ENCODE measurements around the gene ALOX5. TPM values are rescaled to one million over a fixed set of nuclear protein-coding genes. Genes with fewer than 3 reads are reported as not detected.

The ALOX5 gene
- total and polyA plus RNA-seq, 2 of the 4 experiments (the other 2 are of a cell fraction), result not detected

DNA sequence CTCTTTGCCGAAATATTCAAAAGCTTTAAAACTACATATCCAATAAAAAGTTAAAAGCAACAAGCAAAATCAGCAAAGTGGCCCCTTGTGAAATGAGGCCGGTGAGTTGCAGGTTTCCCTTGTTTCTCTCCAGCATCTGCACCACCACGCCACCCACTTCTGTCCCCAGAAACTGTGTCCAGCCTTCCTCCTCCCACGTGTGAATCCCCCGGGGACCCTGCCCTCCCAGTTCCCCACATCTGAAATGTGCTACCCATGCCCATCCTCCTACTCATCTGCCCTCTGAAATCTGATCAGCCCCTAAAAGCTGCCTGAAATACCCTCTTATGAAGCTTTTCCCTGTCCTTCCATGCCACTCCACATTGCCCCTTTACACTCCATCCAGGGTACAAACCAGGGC is 3.8 kb downstream of the ALOX5 start:
- no peak overlapping the region for H3K4me3 ChIP-seq (ENCODE audit: insufficient read depth, low read depth, low read length)
- H3K27me3 ChIP-seq (ENCODE audit: control insufficient read depth, insufficient read depth, low read length), result peaks cover 31% of the 10 kb centered on the region
- no peak overlapping the region for H3K4ac ChIP-seq (ENCODE audit: low read depth, low read length)
- no peak overlapping the region for H2BK5ac ChIP-seq (ENCODE audit: low read depth, low read length, poor library complexity, severe bottlenecking)
- no CpG with 5 or more reads among the region's 5 CpGs for WGBS, 2 experiments (ENCODE audit: extremely low coverage in 2 of 2, insufficient read length in 1 of 2)
- no peak for TF ChIP-seq MXI1 (IDR thresholded peaks at IDR 0.05; ENCODE audit: borderline replicate concordance, low read depth, low read length)
- TF ChIP-seq RCOR1 (IDR thresholded peaks at IDR 0.05; ENCODE audit: insufficient replicate concordance, low read length), result no peak
- TF ChIP-seq MAZ (IDR thresholded peaks at IDR 0.05; ENCODE audit: borderline replicate concordance, low read depth, low read length), result no peak
- TF ChIP-seq CHD1 (IDR thresholded peaks at IDR 0.05; ENCODE audit: low read depth, low read length), result no peak
- TF ChIP-seq CEBPB (IDR thresholded peaks at IDR 0.05; ENCODE audit: low read depth, low read length), result no peak
- TF ChIP-seq NFE2L2 (IDR thresholded peaks at IDR 0.05; ENCODE audit: low read depth, low read length), result no peak
- TF ChIP-seq, protein P1, sequence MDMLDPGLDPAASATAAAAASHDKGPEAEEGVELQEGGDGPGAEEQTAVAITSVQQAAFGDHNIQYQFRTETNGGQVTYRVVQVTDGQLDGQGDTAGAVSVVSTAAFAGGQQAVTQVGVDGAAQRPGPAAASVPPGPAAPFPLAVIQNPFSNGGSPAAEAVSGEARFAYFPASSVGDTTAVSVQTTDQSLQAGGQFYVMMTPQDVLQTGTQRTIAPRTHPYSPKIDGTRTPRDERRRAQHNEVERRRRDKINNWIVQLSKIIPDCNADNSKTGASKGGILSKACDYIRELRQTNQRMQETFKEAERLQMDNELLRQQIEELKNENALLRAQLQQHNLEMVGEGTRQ (IDR thresholded peaks at IDR 0.05; ENCODE audit: low read depth, low read length), result no peak
- TF ChIP-seq BHLHE40 (IDR thresholded peaks at IDR 0.05; ENCODE audit: low read depth, low read length), result no peak
- no peak for TF ChIP-seq RFX5 (IDR thresholded peaks at IDR 0.05; ENCODE audit: low read depth, low read length)
- TF ChIP-seq POLR2A (IDR thresholded peaks at IDR 0.05; ENCODE audit: low read depth, low read length), result no peak
- TF ChIP-seq MAFK (IDR thresholded peaks at IDR 0.05; ENCODE audit: low read depth, low read length), result no peak
- no peak for TF ChIP-seq FOS (IDR thresholded peaks at IDR 0.05; ENCODE audit: low read depth, low read length)
- TF ChIP-seq, protein P2, sequence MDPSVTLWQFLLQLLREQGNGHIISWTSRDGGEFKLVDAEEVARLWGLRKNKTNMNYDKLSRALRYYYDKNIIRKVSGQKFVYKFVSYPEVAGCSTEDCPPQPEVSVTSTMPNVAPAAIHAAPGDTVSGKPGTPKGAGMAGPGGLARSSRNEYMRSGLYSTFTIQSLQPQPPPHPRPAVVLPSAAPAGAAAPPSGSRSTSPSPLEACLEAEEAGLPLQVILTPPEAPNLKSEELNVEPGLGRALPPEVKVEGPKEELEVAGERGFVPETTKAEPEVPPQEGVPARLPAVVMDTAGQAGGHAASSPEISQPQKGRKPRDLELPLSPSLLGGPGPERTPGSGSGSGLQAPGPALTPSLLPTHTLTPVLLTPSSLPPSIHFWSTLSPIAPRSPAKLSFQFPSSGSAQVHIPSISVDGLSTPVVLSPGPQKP (IDR thresholded peaks at IDR 0.05; ENCODE audit: borderline replicate concordance, low read depth, low read length), result no peak
- TF ChIP-seq, protein P3, sequence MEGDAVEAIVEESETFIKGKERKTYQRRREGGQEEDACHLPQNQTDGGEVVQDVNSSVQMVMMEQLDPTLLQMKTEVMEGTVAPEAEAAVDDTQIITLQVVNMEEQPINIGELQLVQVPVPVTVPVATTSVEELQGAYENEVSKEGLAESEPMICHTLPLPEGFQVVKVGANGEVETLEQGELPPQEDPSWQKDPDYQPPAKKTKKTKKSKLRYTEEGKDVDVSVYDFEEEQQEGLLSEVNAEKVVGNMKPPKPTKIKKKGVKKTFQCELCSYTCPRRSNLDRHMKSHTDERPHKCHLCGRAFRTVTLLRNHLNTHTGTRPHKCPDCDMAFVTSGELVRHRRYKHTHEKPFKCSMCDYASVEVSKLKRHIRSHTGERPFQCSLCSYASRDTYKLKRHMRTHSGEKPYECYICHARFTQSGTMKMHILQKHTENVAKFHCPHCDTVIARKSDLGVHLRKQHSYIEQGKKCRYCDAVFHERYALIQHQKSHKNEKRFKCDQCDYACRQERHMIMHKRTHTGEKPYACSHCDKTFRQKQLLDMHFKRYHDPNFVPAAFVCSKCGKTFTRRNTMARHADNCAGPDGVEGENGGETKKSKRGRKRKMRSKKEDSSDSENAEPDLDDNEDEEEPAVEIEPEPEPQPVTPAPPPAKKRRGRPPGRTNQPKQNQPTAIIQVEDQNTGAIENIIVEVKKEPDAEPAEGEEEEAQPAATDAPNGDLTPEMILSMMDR (conservative IDR thresholded peaks at IDR 0.05; ENCODE audit: low read depth, low read length), result no peak
- TF ChIP-seq RAD21 (IDR thresholded peaks at IDR 0.05; ENCODE audit: low read length), result no peak
- no peak overlapping the region for H2BK120ac ChIP-seq (ENCODE audit: low read depth, low read length)
- H3K9ac ChIP-seq (ENCODE audit: low read depth, low read length), result no peak overlapping the region
- no peak overlapping the region for H3K14ac ChIP-seq (replicated peaks; ENCODE audit: low read depth, low read length)
- no peak overlapping the region for H3K18ac ChIP-seq (ENCODE audit: low read depth, low read length)
- no peak overlapping the region for H2AK9ac ChIP-seq (replicated peaks; ENCODE audit: low read depth, low read length, poor library complexity)
- intact Hi-C loops (cut with micrococcal nuclease), result no loop called here
- dilution Hi-C loops (cut with HindIII; ENCODE audit: low sequenced_read_pairs, unreplicated experiment), result no loop called here
- H3K23ac ChIP-seq (ENCODE audit: low read depth, low read length), result no peak overlapping the region
- no peaks in the 10 kb centered on the region for H3K79me1 ChIP-seq (ENCODE audit: low read depth in 1 of 2, low read length in 2 of 2)
- H3K56ac ChIP-seq (ENCODE audit: extremely low read depth, insufficient read depth, low read length), result no peak overlapping the region
- H4K20me1 ChIP-seq (ENCODE audit: insufficient read depth, low read length), result no peaks in the 10 kb centered on the region
- in situ Hi-C loops (cut with MboI; ENCODE audit: low sequenced_read_pairs), result no loop called here
- BruUV-seq (replicated peaks), result no TSS peak
- no peak overlapping the region for H2AK5ac ChIP-seq (ENCODE audit: low read depth, low read length)
- no peak overlapping the region for H4K91ac ChIP-seq (ENCODE audit: insufficient read depth, low read depth, low read length)
- ATAC-seq (ENCODE audit: low read depth) (no peak), DNase-seq (no peak)
- H2BK20ac ChIP-seq (ENCODE audit: low read depth, low read length), result no peak overlapping the region
- H3K9me3 ChIP-seq (ENCODE audit: control insufficient read depth, insufficient read depth, low read length), result no peaks in the 10 kb centered on the region
- no peaks in the 10 kb centered on the region for H3K9me1 ChIP-seq (ENCODE audit: insufficient read depth, low read length)
- no peak overlapping the region for H3K4me2 ChIP-seq (ENCODE audit: low read depth, low read length)
- no peak overlapping the region for H4K5ac ChIP-seq (ENCODE audit: low read depth, low read length)
- no peak overlapping the region for H4K8ac ChIP-seq (ENCODE audit: low read depth in 2 of 2, low read length in 2 of 2)
- no peak overlapping the region for H2AFZ ChIP-seq (replicated peaks; ENCODE audit: low read length, poor library complexity)
- no peaks in the 10 kb centered on the region for H3K36me3 ChIP-seq (ENCODE audit: control insufficient read depth, insufficient read depth, low read length)
- ChIA-PET POLR2A (ENCODE audit: unreplicated experiment) (no interaction called here), CTCF (no interaction called here)
- no peak overlapping the region for H2BK15ac ChIP-seq (ENCODE audit: low read depth, low read length)
- H3K4me1 ChIP-seq (ENCODE audit: control insufficient read depth, insufficient read depth, low read length), result no peaks in the 10 kb centered on the region
- no peak overlapping the region for H3K27ac ChIP-seq (ENCODE audit: insufficient read depth, low read length)

Data from IMR-90 (cell line).